Melanocyte of skin (primary cell): ENCODE measurements around the gene MAGEC1. TPM values are rescaled to one million over a fixed set of nuclear protein-coding genes. Genes with fewer than 3 reads are reported as not detected.

Experiments
- total RNA-seq, 2 donors: library from RNA; depleted of rRNA; stranded (reverse); fragments of >200 nt; gene quantifications; 2 replicates each; pipeline ENCODE4 v1.2.3, GENCODE V29; 2012

The MAGEC1 gene
- not detected for total RNA-seq

GRCh38 chrX:141903400-141904155 lies at the start of gene MAGEC1:
Gene MAGEC1 (plus strand): TSS chrX:141903894. CDS start chrX:141905073, 1,179 bp downstream.

Other genes with a start within 250 kb of the MAGEC1 start
- gene SPANXD, start 205.2 kb upstream of the MAGEC1 start, total RNA-seq, result not detected
- not detected for gene MAGEC3, start 65.6 kb upstream of the MAGEC1 start, total RNA-seq